Adipose tissue (tissue), 3 donors: ENCODE results near the gene MIF. TPM values are rescaled to one million over a fixed set of nuclear protein-coding genes. Genes with fewer than 3 reads are reported as not detected.
"Not testable (repeated sequence)": the region's sequence is repeated elsewhere in the genome, so short reads cannot be mapped to it uniquely, and the experiment has no call there.

Experiments
- H3K27ac ChIP-seq: one replicate; pipeline ENCODE4 v1.5.1; 2013; ENCODE audit warnings: low read depth, low read length
- WGBS, 3 donors: extraction: QIAGEN DNeasy Blood & Tissue Kit; methylation state at CpG; one replicate each; pipeline ENCODE4 v1.1.7; 2013; 5-methylcytosine and 5-hydroxymethylcytosine counted together
- polyA plus RNA-seq, 3 donors: library from polyadenylated mRNA; stranded (reverse); fragments of 200-250 nt; gene quantifications; one replicate each; pipeline ENCODE4 v1.2.3, GENCODE V29; 2013
- donor health status: healthy with polysubstance abuse.
- donor health status: Bipolar disorder and iron deficiency.
- donor health status: healthy.

MIF gene
- polyA plus RNA-seq, 3 donors: 327 to 436 (median 380) TPM

DNA sequence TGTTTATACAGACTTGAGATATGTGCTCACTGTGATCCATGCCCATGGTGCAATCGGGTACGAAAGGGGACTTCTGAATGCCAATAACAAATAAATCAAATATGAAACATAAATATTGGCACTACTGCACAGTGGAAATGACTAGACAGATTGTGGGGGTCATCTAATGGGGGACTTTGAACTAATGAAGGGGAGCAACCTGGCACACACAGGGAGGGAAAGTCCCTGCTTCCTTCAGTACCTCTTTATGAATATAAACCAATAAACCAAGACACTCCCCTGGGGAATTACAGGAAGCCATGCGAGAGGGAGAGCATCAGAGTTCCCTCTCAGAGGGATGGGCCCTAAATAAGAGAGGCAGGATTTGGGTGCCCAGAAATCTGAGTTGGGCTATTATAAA lies 21.1 kb downstream of the MIF start:
- WGBS, 3 donors: 80 to 88% (median 80%) methylated on average over 3 of the region's 3 CpGs
- no peak overlapping the region for H3K27ac ChIP-seq

DNA sequence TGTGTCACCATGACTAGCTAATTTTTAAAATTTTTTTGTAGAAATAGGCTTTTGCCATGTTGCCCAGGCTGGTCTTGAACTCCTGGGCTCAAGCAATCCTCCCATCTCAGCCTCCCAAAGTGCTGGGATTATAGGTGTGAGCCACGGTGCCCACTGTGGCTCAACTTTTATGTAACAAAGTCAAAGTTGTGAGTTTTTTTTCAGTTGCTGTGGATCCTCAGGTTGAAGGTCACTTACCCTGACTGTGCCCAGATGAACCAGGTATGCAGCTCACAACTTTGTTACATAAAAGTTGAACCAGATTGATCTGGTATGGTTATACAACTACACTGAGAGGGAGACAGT lies 26.1 kb downstream of the MIF start:
- WGBS, 3 donors: 53 to 94% (median 94%) methylated on average over 1 of the region's 1 CpG

DNA sequence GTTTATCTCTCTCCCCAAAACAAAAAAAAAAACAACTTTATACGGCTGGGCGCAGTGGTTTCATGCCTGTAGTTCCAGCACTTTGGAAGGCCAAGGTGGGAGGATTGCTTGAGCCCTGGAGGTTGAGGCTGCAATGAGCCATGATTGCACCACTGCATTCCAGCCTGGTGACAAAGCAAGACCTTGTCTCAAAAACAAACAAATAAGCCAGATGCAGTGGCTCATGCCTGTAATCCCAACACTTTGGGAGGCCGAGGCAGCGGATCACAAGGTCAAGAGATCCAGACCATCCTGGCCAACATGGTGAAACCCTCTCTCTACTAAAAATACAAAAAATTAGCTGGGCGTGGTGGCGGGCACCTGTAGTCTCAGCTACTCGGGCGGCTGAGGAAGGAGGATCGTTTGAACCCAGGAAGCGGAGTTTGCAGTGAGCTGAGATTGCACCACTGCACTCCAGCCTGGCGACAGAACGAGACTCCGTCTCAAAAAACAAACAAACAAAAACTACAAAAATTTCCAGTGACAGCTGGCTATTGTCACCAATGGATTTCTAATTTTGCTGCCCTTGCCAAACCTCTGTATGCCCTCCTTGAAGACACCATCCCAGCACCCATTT lies 27.5 kb downstream of the MIF start:
- not testable (repeated sequence) for H3K27ac ChIP-seq
- 70 to 93% (median 91%) methylated on average over 13 of the region's 13 CpGs for WGBS, 3 donors

More for the DNA sequence above, 26.1 kb downstream of the MIF start:
- not testable (repeated sequence) for H3K27ac ChIP-seq

DNA sequence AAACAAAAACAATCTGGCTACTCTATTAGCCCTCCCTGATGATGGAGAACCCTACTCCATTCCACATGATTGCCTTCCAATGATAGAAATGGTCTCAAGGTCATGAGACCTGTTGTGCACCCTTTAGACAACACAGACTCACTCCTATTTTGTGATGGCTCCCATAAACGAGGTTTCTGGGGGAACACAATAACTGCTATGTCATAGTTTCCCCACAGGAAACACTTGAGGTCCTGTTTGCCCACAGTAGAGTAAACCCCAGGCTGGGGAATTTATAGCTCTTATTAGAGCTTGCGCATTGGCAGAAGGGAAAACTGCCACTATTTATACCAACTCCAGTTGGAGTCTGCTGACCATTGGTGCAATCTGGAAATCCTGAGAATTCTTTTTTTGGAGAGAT lies 28.7 kb downstream of the MIF start:
- no peak overlapping the region for H3K27ac ChIP-seq
- WGBS, 3 donors: 43 to 64% (median 55%) methylated on average over 2 of the region's 2 CpGs

DNA sequence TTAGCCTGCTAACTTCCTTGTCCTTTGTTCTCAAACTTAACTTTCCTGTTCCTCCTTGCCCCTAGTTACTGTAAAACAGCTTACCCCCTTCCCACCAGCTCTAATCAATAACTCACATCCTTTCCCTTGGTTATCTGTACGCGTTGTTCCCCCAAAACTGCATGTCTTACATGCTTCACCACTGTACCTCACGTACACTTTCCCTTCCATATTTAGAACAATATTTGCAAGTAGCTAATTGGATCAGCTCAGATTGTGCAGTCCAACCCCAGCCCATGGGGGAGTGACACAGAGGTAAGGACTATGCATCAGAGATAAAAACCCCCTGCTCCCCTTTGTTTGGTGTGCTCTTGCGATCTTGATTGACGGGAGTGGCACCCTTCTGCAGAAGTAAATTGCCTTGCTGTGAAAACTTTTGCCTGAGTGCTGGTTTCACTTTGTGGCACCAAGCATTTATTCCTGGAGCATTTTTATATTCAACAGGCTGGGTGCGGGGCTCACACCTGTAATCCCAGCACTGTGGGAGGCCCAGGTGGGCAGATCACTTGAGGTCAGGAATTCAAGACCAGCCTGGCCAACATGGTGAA lies 30.9 kb downstream of the MIF start:
- 78 to 92% (median 81%) methylated on average over 6 of the region's 6 CpGs for WGBS, 3 donors
- no peak overlapping the region for H3K27ac ChIP-seq

DNA sequence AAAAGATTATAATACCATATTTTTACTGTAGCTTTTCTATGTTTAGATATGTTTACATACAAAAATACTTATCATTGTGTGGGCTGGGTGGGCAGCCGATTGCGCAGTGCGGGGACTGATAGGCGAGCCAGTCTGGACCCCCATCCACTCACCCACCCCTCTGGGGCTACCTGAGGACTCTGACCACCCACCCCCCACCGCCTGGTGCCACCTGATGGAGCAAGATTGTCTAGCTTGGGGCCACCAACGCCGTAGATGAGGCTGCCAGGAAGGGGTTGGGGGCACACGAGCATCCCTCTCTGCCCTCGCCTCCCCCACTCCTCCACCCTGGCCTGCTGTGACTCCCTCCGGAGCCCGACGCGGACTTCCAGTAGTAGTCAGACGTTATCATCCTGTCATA lies 32.4 kb downstream of the MIF start:
- no peak overlapping the region for H3K27ac ChIP-seq
- 71 to 81% (median 78%) methylated on average over 14 of the region's 14 CpGs for WGBS, 3 donors

DNA sequence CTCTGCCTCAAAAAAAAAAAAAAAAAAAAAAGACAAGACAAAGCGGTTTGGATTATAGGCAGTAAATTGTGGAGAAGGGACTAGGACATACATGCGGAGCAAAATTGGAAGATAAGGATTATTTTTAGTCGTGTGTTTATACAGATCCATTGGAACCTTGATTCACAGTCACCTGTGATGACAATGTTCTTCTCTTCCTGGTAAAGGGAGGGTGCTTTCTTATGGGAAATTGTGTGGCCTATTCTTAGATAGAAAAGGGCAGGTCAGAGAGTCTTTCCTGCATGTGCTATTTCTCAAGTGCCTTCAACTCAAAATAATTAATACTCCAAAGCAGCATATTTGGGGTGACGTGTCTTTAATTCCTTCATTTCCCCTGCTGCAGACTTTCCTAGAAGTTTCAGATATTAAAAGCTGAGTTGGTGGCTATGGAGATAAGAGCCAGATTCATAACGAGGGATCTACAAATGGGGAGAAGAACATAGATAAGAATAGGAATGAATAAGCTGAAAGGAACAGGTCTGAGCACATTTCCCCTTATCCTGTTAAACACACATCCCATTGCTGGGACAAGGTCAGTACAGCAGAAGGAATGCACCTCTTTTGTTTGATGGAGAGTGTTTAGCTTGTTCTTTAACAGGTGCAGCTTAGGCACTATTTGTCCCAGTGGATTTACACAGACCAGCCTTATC lies 44.3 kb downstream of the MIF start:
- H3K27ac ChIP-seq: no peak overlapping the region
- WGBS, 3 donors: 51 to 76% (median 71%) methylated on average over 5 of the region's 5 CpGs

DNA sequence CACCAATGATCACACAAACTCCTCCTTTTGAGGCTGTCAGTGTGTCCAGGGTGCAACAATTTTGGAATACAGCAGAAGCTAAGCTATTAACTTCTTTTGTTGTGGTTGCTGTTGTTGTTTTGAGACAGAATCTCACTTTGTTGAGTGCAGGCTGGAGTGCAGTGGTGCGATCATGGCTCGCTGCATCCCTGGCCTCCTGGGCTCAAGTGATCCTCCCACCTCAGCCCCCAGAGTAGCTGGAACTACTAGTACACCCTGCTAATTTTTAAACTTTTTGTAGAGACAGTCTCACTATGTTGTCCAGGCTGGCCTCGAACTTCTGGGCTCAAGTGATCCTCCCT lies 44.8 kb downstream of the MIF start:
- no peak overlapping the region for H3K27ac ChIP-seq
- 60 to 96% (median 79%) methylated on average over 3 of the region's 3 CpGs for WGBS, 3 donors

DNA sequence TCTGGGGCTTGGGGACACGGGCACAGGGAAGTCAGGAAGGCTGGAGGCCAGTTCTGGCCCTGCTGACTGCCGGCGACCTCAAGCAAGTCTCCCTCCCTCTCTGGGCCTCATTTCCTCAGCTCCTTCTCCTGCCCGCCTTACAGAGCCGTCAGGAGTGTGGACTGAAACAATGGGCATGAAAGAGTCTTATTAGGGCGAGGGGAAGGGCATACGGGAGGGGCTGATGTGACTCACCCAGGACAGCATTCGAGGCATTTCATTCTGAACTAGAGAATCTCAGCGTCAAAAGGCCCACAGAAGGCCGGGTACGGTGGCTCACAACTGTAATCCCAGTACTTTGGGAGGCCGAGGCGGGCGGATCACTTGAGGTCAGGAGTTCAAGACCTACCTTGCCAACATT lies 46.0 kb downstream of the MIF start:
- not testable (repeated sequence) for H3K27ac ChIP-seq
- whole genome bisulfite sequencing, 3 donors: 100% methylated on average over 3 of the region's 14 CpGs; no CpG with 5 or more reads in 2 of the 3 donors

Other genes with a start within 250 kb of the MIF start
- 10 to 100 TPM in 1 of 3 donors, 1 to 10 TPM in 1, under 1 TPM in 1; 0.40 to 13.9 (median 9.5) TPM for gene RGL4, start 203.4 kb upstream of the MIF start, polyA plus RNA-seq
- gene ZNF70, start 143.3 kb upstream of the MIF start, polyA plus RNA-seq: 1 to 10 TPM in 2 of 3 donors, under 1 TPM in 1; 0.71 to 1.3 (median 1.0) TPM
- 1 to 10 TPM in 1 of 3 donors, under 1 TPM in 1, not detected in 1; 0.87 to 1.1 TPM for gene VPREB3, start 140.0 kb upstream of the MIF start, polyA plus RNA-seq
- gene C22orf15, start 131.4 kb upstream of the MIF start, polyA plus RNA-seq: under 1 TPM in 1 of 3 donors, not detected in 2; 0.12 TPM
- 100 to 1,000 TPM in 2 of 3 donors, 10 to 100 TPM in 1; 75.1 to 432 (median 284) TPM for gene CHCHD10, start 126.4 kb upstream of the MIF start, polyA plus RNA-seq
- gene MMP11, start 121.5 kb upstream of the MIF start, polyA plus RNA-seq: 1 to 10 TPM in 2 of 3 donors, under 1 TPM in 1; 0.66 to 1.9 (median 1.6) TPM
- 10 to 100 TPM; 33.5 to 50.1 (median 38.6) TPM for gene SMARCB1, start 107.4 kb upstream of the MIF start, polyA plus RNA-seq
- gene DERL3, start 55.4 kb upstream of the MIF start, polyA plus RNA-seq: 10 to 100 TPM in 1 of 3 donors, 1 to 10 TPM in 1, under 1 TPM in 1; 0.79 to 26.4 (median 1.9) TPM
- gene SLC2A11, start 36.5 kb upstream of the MIF start, polyA plus RNA-seq: 10 to 100 TPM in 2 of 3 donors, 1 to 10 TPM in 1; 6.2 to 12.3 (median 10.3) TPM
- gene GSTT2B, start 66.8 kb downstream of the MIF start, polyA plus RNA-seq: 10 to 100 TPM in 2 of 3 donors, 1 to 10 TPM in 1; 6.2 to 12.9 (median 10.0) TPM
- 10 to 100 TPM in 1 of 3 donors, 1 to 10 TPM in 2; 1.8 to 10.6 (median 3.1) TPM for gene DDTL, start 72.5 kb downstream of the MIF start, polyA plus RNA-seq
- gene DDT, start 80.1 kb downstream of the MIF start, polyA plus RNA-seq: 100 to 1,000 TPM; 237 to 642 (median 528) TPM
- 1 to 10 TPM in 1 of 3 donors, under 1 TPM in 1, not detected in 1; 0.28 to 2.7 TPM for gene GSTT2, start 85.8 kb downstream of the MIF start, polyA plus RNA-seq
- gene GSTT4, start 111.1 kb downstream of the MIF start, polyA plus RNA-seq: not detected
- 10 to 100 TPM; 11.2 to 21.0 (median 14.2) TPM for gene CABIN1, start 116.9 kb downstream of the MIF start, polyA plus RNA-seq